Measurements from ENCODE around the gene SNUPN.

GRCh38 chr15:75570126-75570845 lies 55.2 kb downstream of the SNUPN start:
- TF ChIP-seq CTCF (IDR thresholded peaks at IDR 0.05) (no peak), POLR2A (IDR thresholded peaks at IDR 0.05) (no peak)

Data from uterus (tissue), 2 donors.